ENCODE measurements around the gene SRCAP.

DNA sequence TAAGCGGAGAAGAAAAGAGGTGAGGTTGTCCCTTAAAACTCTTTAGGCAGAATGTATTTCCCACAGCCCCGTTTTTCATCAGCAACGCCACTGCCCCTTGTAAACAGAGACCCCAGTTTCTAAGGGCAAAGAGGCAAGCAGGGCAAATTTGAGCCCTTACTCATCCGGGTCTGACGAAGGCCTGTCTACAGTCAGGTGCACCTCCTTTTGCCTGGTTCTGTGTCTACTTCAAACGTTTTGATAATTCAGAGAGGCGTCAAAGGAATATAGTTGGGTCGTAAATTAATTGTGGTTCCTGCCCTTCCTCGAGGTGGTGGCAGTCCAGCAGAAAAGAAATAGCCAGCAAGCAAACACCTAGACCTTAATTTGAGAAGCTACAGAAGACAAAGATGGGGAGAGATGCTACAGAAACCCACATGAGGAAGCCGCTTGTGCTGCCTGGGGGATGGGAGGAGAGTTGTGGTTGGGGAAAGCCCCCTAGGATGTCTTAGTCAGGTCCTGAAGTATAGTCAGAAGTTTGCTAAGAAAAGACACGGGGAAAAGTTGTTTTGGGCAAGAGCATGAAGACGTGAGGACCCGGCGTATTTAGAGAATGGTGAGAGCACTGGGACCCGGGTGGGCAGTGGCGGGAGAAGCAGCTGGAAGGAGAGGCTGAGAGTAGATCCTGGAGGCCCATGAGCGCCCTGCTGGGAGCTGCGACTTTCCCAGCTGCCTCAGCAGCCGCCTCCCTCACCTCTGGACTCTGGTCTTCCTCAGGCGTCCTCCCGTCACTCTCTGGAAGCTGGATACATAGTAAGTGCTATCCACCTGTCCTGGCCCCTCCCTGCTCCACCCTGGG lies 38.3 kb upstream of the SRCAP start:
- TF ChIP-seq, protein P1, sequence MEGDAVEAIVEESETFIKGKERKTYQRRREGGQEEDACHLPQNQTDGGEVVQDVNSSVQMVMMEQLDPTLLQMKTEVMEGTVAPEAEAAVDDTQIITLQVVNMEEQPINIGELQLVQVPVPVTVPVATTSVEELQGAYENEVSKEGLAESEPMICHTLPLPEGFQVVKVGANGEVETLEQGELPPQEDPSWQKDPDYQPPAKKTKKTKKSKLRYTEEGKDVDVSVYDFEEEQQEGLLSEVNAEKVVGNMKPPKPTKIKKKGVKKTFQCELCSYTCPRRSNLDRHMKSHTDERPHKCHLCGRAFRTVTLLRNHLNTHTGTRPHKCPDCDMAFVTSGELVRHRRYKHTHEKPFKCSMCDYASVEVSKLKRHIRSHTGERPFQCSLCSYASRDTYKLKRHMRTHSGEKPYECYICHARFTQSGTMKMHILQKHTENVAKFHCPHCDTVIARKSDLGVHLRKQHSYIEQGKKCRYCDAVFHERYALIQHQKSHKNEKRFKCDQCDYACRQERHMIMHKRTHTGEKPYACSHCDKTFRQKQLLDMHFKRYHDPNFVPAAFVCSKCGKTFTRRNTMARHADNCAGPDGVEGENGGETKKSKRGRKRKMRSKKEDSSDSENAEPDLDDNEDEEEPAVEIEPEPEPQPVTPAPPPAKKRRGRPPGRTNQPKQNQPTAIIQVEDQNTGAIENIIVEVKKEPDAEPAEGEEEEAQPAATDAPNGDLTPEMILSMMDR (IDR thresholded peaks at IDR 0.05): no peak
- TF ChIP-seq POLR2A (IDR thresholded peaks at IDR 0.05): no peak
